ENCODE results near the gene OTULIN.

GRCh38 chr5:14710313-14710994, 45.9 kb downstream of the OTULIN start:
- TF ChIP-seq CTCF (optimal IDR thresholded peaks at IDR 0.05 in 1 of 3, IDR thresholded peaks at IDR 0.05 in 1 of 3, conservative IDR thresholded peaks at IDR 0.05 in 1 of 3; ENCODE audit: extremely low read depth in 1 of 3, insufficient read depth in 2 of 3, low read length in 3 of 3) (no peak), EZH2 (IDR thresholded peaks at IDR 0.05; ENCODE audit: low read length) (no peak)
